Hepatocyte (in vitro differentiated cells): ENCODE measurements around the gene HINT2.

Source experiments
- CTCF ChIP-seq: fragments of 200-600 bp; sonication (generic); IDR thresholded peaks from 2 replicates; pipeline ENCODE4 v1.5.1; 2016; ENCODE audit warnings: antibody characterized with exemption, mild to moderate bottlenecking; ENCODE audit not compliant: poor library complexity
- EZH2 ChIP-seq: fragments of 200-600 bp; sonication (generic); IDR thresholded peaks from 2 replicates; pipeline ENCODE4 v1.6.1; 2016; ENCODE audit warnings: antibody characterized with exemption, mild to moderate bottlenecking, borderline replicate concordance

- TF ChIP-seq CTCF, result no peak
- no peak for TF ChIP-seq EZH2
Measured at GRCh38 chr9:35774907-35775635, 39.8 kb downstream of the HINT2 start.
